Parathyroid adenoma (tissue), 2 donors: ENCODE data around the gene PF4V1.

ENCODE experiments used
- H2AFZ ChIP-seq: fragments of 300-600 bp; sonication (generic); one replicate; pipeline ENCODE4 v1.7.0; 2017; ENCODE audit warnings: antibody characterized with exemption, mild to moderate bottlenecking
- H3K27ac ChIP-seq: fragments of 300-600 bp; sonication (generic); one replicate; pipeline ENCODE4 v1.7.0; 2017
- H3K27me3 ChIP-seq: fragments of 300-600 bp; sonication (generic); one replicate; pipeline ENCODE4 v1.7.0; 2017; ENCODE audit warnings: low read length; ENCODE audit not compliant: control insufficient read depth, insufficient read depth
- H3K36me3 ChIP-seq: fragments of 300-600 bp; sonication (generic); one replicate; pipeline ENCODE4 v1.7.0; 2017; ENCODE audit warnings: low read length; ENCODE audit not compliant: control insufficient read depth, insufficient read depth
- H3K4me1 ChIP-seq: fragments of 300-600 bp; sonication (generic); one replicate; pipeline ENCODE4 v1.7.0; 2017; ENCODE audit warnings: control low read depth
- H3K4me2 ChIP-seq: fragments of 300-600 bp; sonication (generic); one replicate; pipeline ENCODE4 v1.7.0; 2017; ENCODE audit warnings: low read length
- H3K4me3 ChIP-seq: fragments of 300-600 bp; sonication (generic); one replicate; pipeline ENCODE4 v1.7.0; 2017; ENCODE audit warnings: low read depth, low read length
- H3K79me2 ChIP-seq: fragments of 300-600 bp; sonication (generic); one replicate; pipeline ENCODE4 v1.7.0; 2017; ENCODE audit warnings: control low read depth
- H3K9ac ChIP-seq: fragments of 300-600 bp; sonication (generic); one replicate; pipeline ENCODE4 v1.7.0; 2017; ENCODE audit warnings: mild to moderate bottlenecking
- H3K9me3 ChIP-seq: fragments of 300-600 bp; sonication (generic); one replicate; pipeline ENCODE4 v1.7.0; 2017; ENCODE audit warnings: low read length; ENCODE audit not compliant: control insufficient read depth
- TF ChIP-seq, protein P1 (sequence below): fragments of 300-600 bp; sonication (generic); IDR thresholded peaks from one replicate; pipeline ENCODE4 v1.7.0; 2017; ENCODE audit warnings: antibody characterized with exemption, mild to moderate bottlenecking
- donor health status: primary hyperparathyroidism.

PF4V1 gene, protein sequence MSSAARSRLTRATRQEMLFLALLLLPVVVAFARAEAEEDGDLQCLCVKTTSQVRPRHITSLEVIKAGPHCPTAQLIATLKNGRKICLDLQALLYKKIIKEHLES

DNA sequence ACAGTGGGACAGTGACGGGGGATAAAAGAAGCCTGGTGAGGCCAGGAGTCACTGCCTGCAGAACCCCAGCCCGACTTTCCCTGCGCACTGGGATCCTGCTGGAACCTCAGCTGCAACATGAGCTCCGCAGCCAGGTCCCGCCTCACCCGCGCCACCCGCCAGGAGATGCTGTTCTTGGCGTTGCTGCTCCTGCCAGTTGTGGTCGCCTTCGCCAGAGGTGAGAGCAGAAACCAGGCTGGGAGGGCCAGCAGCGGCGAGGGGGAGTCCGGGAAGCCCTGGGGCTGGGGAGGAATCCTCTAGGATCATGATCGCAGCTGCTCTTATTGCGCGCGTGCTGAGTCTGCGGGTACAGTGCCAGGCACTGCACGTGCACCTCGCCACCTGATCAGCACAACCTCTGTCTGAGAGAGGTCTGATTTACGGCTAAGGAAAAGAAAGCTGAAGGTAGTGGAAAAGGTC is at the start of gene PF4V1:
Gene PF4V1, plus strand, starts transcription at position 51 of the 459 bp plus-strand sequence. Its CDS starts 67 bp downstream, at position 118.
- no peaks in the 10 kb centered on the region for H3K9me3 ChIP-seq
- no peak within 1 kb of the TSS for H2AFZ ChIP-seq
- no peak within 1 kb of the TSS for H3K4me2 ChIP-seq
- H3K4me1 ChIP-seq: no peaks in the 10 kb centered on the region
- no peaks in the 10 kb centered on the region for H3K79me2 ChIP-seq
- no peak within 1 kb of the TSS for H3K4me3 ChIP-seq
- H3K9ac ChIP-seq: no peak within 1 kb of the TSS
- no peaks in the 10 kb centered on the region for H3K27me3 ChIP-seq
- H3K27ac ChIP-seq: no peak within 1 kb of the TSS
- TF ChIP-seq, protein P1, sequence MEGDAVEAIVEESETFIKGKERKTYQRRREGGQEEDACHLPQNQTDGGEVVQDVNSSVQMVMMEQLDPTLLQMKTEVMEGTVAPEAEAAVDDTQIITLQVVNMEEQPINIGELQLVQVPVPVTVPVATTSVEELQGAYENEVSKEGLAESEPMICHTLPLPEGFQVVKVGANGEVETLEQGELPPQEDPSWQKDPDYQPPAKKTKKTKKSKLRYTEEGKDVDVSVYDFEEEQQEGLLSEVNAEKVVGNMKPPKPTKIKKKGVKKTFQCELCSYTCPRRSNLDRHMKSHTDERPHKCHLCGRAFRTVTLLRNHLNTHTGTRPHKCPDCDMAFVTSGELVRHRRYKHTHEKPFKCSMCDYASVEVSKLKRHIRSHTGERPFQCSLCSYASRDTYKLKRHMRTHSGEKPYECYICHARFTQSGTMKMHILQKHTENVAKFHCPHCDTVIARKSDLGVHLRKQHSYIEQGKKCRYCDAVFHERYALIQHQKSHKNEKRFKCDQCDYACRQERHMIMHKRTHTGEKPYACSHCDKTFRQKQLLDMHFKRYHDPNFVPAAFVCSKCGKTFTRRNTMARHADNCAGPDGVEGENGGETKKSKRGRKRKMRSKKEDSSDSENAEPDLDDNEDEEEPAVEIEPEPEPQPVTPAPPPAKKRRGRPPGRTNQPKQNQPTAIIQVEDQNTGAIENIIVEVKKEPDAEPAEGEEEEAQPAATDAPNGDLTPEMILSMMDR: no peak
- no peaks in the 10 kb centered on the region for H3K36me3 ChIP-seq

DNA sequence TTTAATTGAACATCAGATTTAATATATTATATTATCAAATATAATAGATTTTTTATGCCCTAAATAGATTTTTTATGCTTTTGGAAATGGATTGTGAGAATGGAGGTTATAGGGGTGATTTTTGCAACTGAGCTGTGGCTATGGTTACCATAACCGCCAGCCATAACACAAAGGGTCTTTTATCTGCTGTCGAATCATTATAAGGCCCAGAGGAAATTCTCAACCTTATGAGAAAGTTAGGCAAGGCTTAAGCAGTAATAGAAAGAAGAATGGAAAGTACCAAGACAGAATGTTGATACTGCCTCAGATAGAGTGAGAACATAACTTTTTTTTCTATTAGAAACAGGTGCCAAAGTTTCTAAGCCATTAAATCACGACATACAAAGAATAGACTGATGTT is 42.9 kb upstream of the PF4V1 start:
- H3K27ac ChIP-seq: no peak overlapping the region
- H2AFZ ChIP-seq: no peak overlapping the region
- no peak overlapping the region for H3K4me3 ChIP-seq
- H3K79me2 ChIP-seq: no peaks in the 10 kb centered on the region
- TF ChIP-seq, protein P1: no peak
- no peak overlapping the region for H3K9ac ChIP-seq
- H3K36me3 ChIP-seq: no peaks in the 10 kb centered on the region
- H3K4me2 ChIP-seq: no peak overlapping the region
- no peaks in the 10 kb centered on the region for H3K4me1 ChIP-seq
- no peaks in the 10 kb centered on the region for H3K9me3 ChIP-seq
- no peaks in the 10 kb centered on the region for H3K27me3 ChIP-seq

DNA sequence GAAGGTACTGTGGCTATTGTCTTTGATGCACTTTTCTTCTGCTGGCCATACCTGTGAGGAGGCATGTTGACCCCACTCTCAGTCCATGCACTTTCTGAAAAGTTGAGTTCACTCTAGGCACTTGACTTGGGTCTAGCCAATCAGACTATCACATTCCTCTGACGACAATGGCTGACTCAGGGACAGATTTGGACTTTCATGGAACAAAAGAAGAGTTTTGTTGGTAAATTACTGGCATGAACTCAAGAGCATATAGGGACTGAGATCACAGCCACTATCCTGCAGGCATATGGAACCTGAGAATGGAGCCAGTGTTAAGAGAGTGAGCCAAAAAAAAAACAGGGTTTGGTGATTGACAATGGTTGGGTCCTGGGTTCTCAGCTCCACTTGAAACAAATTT is 41.3 kb upstream of the PF4V1 start:
- H3K79me2 ChIP-seq: no peaks in the 10 kb centered on the region
- no peak overlapping the region for H2AFZ ChIP-seq
- H3K4me1 ChIP-seq: no peaks in the 10 kb centered on the region
- no peak overlapping the region for H3K27ac ChIP-seq
- TF ChIP-seq, protein P1: no peak
- H3K36me3 ChIP-seq: no peaks in the 10 kb centered on the region
- no peaks in the 10 kb centered on the region for H3K9me3 ChIP-seq
- no peak overlapping the region for H3K9ac ChIP-seq
- H3K27me3 ChIP-seq: no peaks in the 10 kb centered on the region
- no peak overlapping the region for H3K4me3 ChIP-seq
- H3K4me2 ChIP-seq: no peak overlapping the region

DNA sequence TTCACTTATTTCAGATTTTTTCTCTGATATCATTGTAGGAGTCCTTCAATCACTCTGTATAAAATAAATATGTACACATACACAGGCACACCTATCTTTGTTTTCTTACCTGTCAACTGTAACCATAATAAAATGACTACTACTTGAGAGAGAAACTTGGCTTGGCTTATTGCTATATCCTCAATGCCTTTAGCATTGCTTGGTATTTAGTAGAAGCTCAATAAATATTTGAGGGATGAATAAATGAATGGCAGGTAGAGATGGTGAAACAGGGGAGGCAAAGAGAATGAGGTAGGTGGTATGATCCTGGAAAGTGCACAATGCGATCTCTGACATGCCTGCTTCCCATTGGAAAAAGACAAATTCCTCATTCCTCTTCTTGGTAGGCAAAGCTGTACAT is 38.4 kb upstream of the PF4V1 start:
- Histone ChIP-seq H3K4me1 (no peaks in the 10 kb centered on the region), H3K36me3 (no peaks in the 10 kb centered on the region), H2AFZ (no peak overlapping the region), H3K9ac (no peak overlapping the region), H3K4me2 (no peak overlapping the region), H3K9me3 (no peaks in the 10 kb centered on the region), H3K79me2 (no peaks in the 10 kb centered on the region), H3K27ac (no peak overlapping the region), H3K4me3 (no peak overlapping the region), H3K27me3 (no peaks in the 10 kb centered on the region)
- TF ChIP-seq, protein P1: no peak

DNA sequence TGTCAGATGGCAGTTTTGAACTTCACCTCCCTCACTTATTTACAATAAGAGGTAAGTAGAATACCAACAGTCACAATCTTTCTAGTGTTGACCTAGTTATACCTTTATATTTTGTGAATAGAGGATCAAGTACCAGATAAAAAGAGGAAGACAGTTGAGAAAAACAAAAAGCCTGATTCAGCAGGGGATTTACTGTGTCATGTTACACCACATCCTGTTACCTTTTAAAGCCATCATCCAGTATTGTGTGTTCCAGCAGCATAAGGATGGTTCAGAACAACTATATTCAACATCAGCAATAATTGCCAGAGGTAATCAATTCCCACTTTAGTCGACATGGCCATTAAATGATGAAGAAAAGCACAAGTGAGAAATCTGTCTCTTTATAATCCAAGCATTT is 38.0 kb upstream of the PF4V1 start:
- no peaks in the 10 kb centered on the region for H3K9me3 ChIP-seq
- no peaks in the 10 kb centered on the region for H3K4me1 ChIP-seq
- H3K27me3 ChIP-seq: no peaks in the 10 kb centered on the region
- no peak overlapping the region for H3K27ac ChIP-seq
- H3K79me2 ChIP-seq: no peaks in the 10 kb centered on the region
- H3K9ac ChIP-seq: no peak overlapping the region
- H2AFZ ChIP-seq: no peak overlapping the region
- H3K4me2 ChIP-seq: no peak overlapping the region
- TF ChIP-seq, protein P1: no peak
- no peak overlapping the region for H3K4me3 ChIP-seq
- H3K36me3 ChIP-seq: no peaks in the 10 kb centered on the region
